Dendritic cell treated with granulocyte-macrophage colony-stimulating factor and Interleukin-4, amounts not matched to agents 40 ng/mL and 50 ng/mL, for 4 days (primary cell): ENCODE results near the gene AHNAK.
A peak's percentile ranks its signal among the peaks of the same experiment; 100 is the strongest.

Source experiments
- H3K27ac Mint-ChIP-seq: one replicate; pipeline ENCODE4 v1.8.0; 2022; ENCODE audit warnings: mild to moderate bottlenecking, mixed read lengths
- H3K27me3 Mint-ChIP-seq: one replicate; pipeline ENCODE4 v1.8.0; 2022; ENCODE audit warnings: mild to moderate bottlenecking, mixed read lengths
- H3K36me3 Mint-ChIP-seq: one replicate; pipeline ENCODE4 v1.8.0; 2022; ENCODE audit warnings: low read depth, mixed read lengths
- H3K4me1 Mint-ChIP-seq: one replicate; pipeline ENCODE4 v1.8.0; 2022; ENCODE audit warnings: low read depth, mixed read lengths
- H3K4me3 Mint-ChIP-seq: one replicate; pipeline ENCODE4 v1.8.0; 2022; ENCODE audit warnings: mild to moderate bottlenecking, moderate library complexity, mixed read lengths
- H3K9me3 Mint-ChIP-seq: one replicate; pipeline ENCODE4 v1.8.0; 2022; ENCODE audit warnings: mixed read lengths
- intact Hi-C: fragments of 100-400 bp; cut with micrococcal nuclease; formaldehyde crosslinking; loops from one replicate; pipeline ENCODE4 v1.15.0; 2022

Gene AHNAK

DNA sequence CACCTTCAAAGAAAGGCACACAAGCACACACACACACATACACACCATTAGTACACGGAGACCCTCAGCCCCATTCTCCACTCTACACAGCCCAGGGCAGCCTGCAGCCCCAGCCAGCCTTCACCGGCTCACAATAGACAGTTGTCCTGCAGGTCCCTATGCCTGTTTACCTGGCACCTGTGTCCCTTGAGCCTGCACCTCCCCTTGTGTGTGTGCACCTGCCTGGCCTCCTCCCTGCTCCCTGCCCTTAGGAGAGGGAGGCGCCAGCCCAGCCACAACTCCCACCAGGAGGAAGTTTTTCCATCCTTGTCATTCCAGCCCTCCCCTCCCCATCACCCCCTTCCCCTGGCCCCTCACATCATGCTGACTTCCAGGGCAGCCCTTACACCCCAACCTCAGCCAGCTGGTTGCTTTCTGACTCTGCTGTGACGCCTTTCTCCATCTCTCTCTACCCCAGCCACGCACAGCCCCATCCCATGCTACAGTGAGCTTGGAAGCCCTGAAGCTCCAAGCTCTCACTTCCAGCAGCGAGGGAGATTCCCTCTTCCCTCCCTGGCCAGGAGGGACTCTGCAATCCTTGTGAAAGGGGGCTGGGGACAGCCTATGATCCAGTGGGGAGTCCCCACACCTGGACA lies 4.4 kb downstream of the AHNAK start:
- Mint-ChIP-seq H3K4me1 (peaks cover 68% of the 10 kb centered on the region), H3K9me3 (no peaks in the 10 kb centered on the region), H3K36me3 (peaks cover 87% of the 10 kb centered on the region), H3K27me3 (no peaks in the 10 kb centered on the region), H3K27ac (peak overlapping the region; percentile 95), H3K4me3 (peak overlapping the region; percentile 97)
- intact Hi-C loops: loop anchor here (5.0 kb wide), 3 partner anchors 45 to 145 kb away; no protein-coding TSS in a partner anchor

DNA sequence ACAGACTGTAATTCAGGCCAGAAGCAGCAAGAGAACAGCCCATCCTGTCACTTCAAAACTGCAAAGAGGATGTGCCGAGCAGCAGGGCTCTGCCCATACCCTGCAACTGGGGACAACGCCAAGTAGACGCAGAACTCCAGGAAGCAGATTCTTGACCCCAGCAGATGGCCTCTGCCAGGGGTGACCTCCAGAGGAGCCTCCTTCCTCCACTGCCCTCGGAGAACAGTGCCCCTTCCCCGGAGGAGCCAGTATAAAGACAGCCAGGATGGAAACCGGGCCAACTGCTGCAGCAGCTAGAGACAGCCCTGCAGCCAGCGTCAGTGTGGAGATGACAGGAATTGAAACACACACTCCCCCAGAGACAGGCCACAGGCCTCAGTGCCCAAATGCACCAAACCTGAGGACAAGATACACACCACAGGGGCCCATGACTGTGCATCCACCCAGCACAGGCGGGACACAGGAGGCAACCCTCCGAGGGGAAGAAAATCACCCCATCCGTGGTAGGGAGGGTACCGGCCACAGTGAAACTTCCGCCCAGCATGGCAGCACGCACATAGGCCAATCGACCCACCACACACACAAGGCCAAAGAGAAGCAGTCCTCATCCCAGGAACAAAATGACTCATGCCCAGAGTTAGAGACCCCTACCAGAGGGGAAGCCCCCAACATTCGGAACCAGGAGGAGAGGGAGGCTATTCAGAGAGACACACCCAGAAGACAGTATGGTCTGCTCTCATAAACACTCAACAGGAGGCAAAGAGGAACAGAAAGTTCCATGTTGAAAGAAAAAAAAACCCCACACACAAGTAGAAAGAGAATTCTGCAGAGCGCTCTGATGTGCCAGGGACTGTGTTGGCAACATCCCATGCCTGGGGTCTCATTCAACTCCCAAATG lies 5.6 kb downstream of the AHNAK start:
- Mint-ChIP-seq H3K27ac (peak overlapping the region; percentile 95), H3K4me3 (peak overlapping the region; percentile 97), H3K36me3 (peaks cover 94% of the 10 kb centered on the region), H3K4me1 (peaks cover 75% of the 10 kb centered on the region), H3K27me3 (no peaks in the 10 kb centered on the region), H3K9me3 (no peaks in the 10 kb centered on the region)
- intact Hi-C loops: loop anchor here (2.0 to 5.0 kb wide), 4 partner anchors 16 to 144 kb away; no protein-coding TSS in a partner anchor

DNA sequence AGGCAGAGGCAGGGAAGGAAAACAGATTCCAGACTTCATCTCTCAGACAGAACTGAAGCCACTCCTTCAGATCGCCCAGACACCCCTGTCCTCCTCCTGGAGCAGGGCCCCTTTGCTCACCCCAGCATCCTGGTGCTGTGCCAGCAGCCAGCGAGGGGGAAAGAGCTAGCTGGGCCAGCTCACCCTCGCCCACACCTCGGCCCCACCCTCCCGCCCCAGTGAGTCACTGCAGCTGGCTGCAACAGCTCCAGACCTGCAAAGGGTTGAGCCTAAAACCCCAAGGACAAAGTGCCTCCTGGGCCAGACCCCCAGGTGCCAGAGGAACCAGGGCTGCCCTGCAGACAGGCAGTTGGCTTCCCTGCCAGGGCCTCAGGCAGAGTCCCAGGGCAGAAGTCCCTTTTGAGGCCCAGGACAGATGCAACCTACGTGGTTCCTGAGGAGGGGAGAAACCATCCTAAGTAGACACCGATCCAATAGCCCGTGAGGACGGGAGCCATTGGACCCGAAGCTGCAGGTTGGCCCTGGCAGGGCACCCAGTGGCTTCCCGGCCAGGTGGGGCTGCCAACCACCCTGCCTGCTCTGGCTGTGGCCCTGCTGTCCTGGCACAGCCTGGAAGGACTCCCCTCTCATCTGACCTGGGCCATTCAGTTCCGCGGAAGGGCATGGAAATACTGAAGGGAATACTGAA lies 7.2 kb downstream of the AHNAK start:
- H3K36me3 Mint-ChIP-seq: peaks cover 94% of the 10 kb centered on the region
- intact Hi-C loops: no loop called here
- H3K27me3 Mint-ChIP-seq: no peaks in the 10 kb centered on the region
- peaks cover 89% of the 10 kb centered on the region for H3K4me1 Mint-ChIP-seq
- H3K27ac Mint-ChIP-seq: peak overlapping the region; percentile 95
- peak overlapping the region; percentile 37 for H3K4me3 Mint-ChIP-seq
- no peaks in the 10 kb centered on the region for H3K9me3 Mint-ChIP-seq

DNA sequence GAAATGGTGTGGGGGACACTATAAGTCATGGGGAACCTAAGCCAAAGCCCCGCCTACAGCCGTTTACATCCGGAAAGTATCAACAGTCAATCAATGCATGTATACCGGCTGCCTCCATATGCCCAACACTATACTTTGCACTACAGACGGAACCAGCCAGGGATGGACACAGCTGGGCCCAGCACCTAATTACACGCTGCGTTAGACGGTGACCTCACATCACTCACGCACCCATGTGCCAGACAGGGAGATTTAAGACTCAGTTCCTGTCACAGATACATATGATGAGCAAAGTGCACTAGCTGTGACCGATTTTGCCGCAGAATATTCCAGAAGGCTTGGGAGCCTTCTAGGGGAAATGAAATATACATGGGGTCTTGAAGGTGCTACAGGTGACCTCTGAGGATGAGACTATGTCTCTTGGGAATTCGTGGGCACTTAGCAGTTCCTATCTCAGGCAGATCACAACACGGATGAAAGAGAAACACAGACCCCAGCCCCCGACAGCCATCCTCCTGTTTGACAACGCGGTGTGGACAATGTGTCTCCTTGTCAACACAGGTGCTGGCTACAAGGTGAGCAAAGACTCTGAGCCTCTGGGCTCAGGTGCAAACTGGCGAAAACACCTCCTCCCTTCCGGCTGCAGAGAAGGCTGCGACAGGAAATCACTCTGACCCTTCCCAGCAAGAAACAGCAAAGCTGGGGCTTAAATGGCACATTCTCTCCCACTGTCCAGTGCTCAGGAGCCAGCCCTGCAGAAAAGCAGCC lies 8.0 kb downstream of the AHNAK start:
- H3K27ac Mint-ChIP-seq: peak overlapping the region; percentile 95
- no peaks in the 10 kb centered on the region for H3K9me3 Mint-ChIP-seq
- no peaks in the 10 kb centered on the region for H3K27me3 Mint-ChIP-seq
- H3K4me3 Mint-ChIP-seq: peak overlapping the region; percentile 37
- intact Hi-C loops: no loop called here
- peaks cover 87% of the 10 kb centered on the region for H3K4me1 Mint-ChIP-seq
- peaks cover 94% of the 10 kb centered on the region for H3K36me3 Mint-ChIP-seq

DNA sequence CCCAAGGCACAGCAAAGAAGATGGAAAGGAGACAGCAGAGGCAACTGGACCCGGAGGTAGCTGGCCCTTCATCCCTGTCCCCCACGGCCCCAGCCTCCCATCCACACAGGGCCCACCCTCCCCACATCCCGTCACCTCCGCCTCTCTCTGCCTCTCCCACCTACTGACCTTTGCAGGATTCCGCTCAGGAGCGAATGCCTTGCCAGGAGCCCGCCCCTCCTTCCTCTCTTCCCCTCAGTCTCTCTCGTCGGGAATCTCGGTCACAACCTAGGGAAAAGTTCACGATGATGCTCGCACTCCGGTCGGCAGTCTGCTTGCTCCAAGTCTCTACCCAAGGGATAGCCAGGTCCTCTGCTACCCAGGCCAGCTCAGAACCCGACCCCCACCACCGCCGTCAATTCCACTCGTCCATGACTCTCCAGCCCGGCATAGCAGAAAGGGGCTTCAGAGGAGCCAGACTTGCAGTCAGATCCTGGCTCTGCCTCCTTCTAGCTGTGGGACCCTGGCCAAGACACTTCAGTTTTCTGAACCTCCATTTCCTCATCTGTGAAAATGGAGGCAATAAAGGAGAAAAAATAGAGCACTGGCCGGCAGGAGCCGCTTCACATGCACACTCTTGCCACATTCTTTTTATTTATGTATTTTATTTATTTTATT lies 10.2 kb downstream of the AHNAK start:
- Mint-ChIP-seq H3K27me3 (no peaks in the 10 kb centered on the region), H3K36me3 (peaks cover 94% of the 10 kb centered on the region)

DNA sequence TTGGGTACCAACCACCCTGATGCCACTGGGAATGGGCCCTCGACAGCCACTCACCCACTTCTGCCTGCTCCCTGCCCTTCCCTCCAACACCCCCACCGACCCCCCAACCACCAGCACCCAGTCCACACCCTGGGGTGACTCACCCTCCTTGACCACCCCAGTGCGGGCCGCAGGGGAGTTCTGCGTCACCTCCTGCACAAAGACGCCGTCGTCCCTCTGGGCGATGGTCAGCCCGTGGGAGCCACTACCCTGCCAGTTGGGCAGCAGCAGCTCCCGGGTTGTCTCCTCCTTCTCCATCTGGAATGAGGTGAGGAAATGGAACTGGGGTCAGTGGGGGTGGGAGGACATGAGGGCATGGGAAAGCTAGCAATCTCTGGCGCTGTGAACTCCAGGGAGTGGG lies 10.8 kb downstream of the AHNAK start:
- intact Hi-C loops: no loop called here
- Mint-ChIP-seq H3K4me3 (no peak overlapping the region), H3K27me3 (no peaks in the 10 kb centered on the region), H3K27ac (no peak overlapping the region), H3K4me1 (peaks cover 69% of the 10 kb centered on the region), H3K9me3 (no peaks in the 10 kb centered on the region), H3K36me3 (peaks cover 94% of the 10 kb centered on the region)

More for the DNA sequence above, 10.2 kb downstream of the AHNAK start:
- no peak overlapping the region for H3K27ac Mint-ChIP-seq
- peaks cover 75% of the 10 kb centered on the region for H3K4me1 Mint-ChIP-seq
- no peak overlapping the region for H3K4me3 Mint-ChIP-seq
- intact Hi-C loops: no loop called here
- H3K9me3 Mint-ChIP-seq: no peaks in the 10 kb centered on the region

DNA sequence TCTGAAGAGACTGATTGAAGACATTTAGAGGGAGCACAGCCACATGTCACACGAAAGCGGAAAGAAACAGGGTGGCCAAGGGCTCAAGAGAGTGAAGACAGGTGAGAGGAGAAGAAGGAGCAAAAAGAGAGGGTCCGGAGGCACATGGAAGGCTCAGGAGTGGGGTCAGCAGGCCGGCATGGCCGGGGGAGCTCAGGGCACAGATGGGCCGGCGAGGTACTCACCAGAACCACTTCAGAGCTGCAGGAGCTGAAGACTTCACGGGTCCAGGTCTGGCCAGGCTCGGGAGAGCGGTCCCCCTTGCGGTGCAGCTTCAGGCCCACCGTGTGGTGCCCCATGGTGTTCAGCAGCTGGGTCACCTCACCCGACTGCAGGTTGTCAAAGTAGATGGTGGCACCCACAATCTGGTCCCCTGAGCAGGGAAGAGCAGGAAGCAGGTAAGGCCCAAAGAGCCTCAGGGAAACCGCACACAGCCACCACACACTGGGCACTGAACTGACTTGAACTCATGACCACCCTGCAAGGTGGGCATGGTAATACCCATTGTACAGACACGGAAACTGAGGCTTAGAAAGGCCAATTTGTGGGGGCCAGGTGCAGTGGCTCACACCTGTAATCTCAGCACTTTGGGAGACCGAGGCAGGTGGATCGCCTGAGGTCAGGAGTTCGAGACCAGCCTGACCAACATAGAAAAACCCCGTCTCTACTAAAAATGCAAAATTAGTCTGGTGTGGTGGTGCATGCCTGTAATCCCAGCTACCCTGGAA lies 11.6 kb downstream of the AHNAK start:
- Mint-ChIP-seq H3K27ac (peak overlapping the region; percentile 5), H3K9me3 (no peaks in the 10 kb centered on the region), H3K27me3 (no peaks in the 10 kb centered on the region), H3K4me3 (no peak overlapping the region), H3K4me1 (peaks cover 71% of the 10 kb centered on the region), H3K36me3 (peaks cover 99% of the 10 kb centered on the region)
- intact Hi-C loops: no loop called here

DNA sequence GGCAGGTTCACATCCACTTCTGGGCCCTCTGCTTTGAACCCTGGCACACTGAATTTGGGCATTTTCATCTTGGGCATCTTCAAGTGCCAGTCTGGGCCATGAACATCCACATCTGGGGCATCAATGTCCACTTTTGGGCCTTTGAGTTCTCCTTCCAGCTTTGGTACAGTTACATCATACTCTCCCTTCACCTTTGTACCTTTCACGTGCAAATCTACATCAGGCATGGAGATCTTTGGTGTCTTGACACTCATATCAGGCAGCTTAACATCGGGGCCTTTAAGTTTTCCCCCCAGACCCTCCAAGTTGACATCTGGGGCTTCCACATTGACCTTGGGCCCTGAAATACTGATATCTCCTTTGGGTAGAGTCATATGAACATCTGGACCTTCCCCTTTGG lies 14.5 kb downstream of the AHNAK start:
- intact Hi-C loops: no loop called here
- Mint-ChIP-seq H3K27ac (no peak overlapping the region), H3K9me3 (no peaks in the 10 kb centered on the region), H3K36me3 (peaks cover 100% of the 10 kb centered on the region), H3K27me3 (no peaks in the 10 kb centered on the region), H3K4me1 (peaks cover 51% of the 10 kb centered on the region), H3K4me3 (no peak overlapping the region)

DNA sequence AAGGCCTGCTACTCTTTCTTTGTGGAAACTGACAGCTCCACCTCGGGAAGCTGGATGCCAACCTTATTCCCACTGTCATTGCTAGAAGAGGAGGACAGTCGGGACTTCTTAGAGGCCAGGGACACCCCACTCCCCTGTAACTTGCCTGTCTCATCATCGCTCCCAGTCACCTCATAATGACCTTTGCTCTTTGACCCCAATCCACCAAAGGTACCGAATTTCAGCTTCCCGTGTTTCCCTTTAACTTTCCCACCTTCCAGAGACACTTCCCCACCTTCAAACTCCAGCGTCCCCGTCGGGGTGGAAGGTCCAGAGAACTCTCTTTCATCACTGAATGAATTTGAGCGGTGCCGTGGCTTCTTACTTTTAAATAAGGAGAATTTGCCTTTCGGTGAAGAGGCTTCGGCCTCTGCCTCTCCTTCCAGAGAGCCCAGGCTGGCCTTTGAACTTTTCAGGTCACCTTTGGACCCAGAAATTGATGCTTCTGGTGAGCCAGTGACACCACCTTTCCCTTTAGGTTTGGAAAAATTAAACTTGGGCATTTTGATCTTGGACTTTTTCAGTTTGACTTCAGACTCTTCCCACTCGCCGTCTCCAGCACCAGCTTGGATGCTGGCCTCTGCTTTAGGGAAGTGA lies 29.8 kb downstream of the AHNAK start:
- intact Hi-C loops: no loop called here

DNA sequence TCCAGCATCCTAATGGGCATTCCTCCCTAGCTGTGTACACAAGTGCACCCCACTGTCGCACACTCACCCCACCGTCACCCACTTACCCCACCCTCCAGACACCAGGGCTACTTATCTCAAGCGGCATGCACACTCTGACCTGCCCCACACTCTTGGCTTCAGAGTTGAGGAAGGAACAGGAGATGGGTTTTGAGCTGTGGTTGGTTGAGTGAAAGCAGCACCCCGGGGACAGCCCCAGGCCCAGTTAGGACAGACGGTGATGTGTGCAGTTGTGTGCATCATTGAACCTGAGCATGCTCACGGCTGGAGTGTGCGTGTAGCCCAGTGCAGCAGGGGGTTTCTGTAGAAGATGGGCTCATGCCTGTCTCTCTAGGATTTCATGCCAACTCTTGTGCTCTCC lies 32.5 kb downstream of the AHNAK start:
- H3K36me3 Mint-ChIP-seq: peaks cover 75% of the 10 kb centered on the region
- H3K9me3 Mint-ChIP-seq: no peaks in the 10 kb centered on the region
- intact Hi-C loops: no loop called here
- peaks cover 66% of the 10 kb centered on the region for H3K4me1 Mint-ChIP-seq
- H3K4me3 Mint-ChIP-seq: no peak overlapping the region
- no peaks in the 10 kb centered on the region for H3K27me3 Mint-ChIP-seq
- H3K27ac Mint-ChIP-seq: peak overlapping the region; percentile 30

More for the DNA sequence above, 29.8 kb downstream of the AHNAK start:
- H3K4me1 Mint-ChIP-seq: peaks cover 68% of the 10 kb centered on the region
- H3K4me3 Mint-ChIP-seq: no peak overlapping the region
- H3K27me3 Mint-ChIP-seq: no peaks in the 10 kb centered on the region
- H3K9me3 Mint-ChIP-seq: no peaks in the 10 kb centered on the region
- H3K27ac Mint-ChIP-seq: peak overlapping the region; percentile 15
- H3K36me3 Mint-ChIP-seq: peaks cover 100% of the 10 kb centered on the region

DNA sequence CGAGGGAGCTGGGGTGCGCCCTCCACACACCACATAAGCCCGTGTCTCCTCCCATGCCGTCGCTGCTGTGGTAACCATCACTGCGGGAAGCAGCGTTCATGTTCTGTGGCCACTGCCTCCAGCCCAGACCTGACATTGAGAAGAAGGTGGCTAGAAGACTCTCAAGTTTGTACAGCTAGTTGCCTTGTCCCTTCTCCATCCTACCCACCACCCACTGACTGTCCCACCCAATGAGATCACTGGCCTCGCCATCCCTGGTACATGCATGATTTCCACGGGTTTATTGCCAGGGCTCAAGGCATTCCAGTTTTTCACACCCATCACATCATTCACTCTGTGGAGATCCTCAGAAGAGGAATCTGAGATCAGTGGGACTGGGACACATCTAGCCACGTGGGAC lies 33.0 kb downstream of the AHNAK start:
- Mint-ChIP-seq H3K27ac (peak overlapping the region; percentile 30), H3K4me1 (peaks cover 72% of the 10 kb centered on the region), H3K9me3 (no peaks in the 10 kb centered on the region), H3K27me3 (no peaks in the 10 kb centered on the region), H3K4me3 (no peak overlapping the region), H3K36me3 (peaks cover 69% of the 10 kb centered on the region)
- intact Hi-C loops: no loop called here

DNA sequence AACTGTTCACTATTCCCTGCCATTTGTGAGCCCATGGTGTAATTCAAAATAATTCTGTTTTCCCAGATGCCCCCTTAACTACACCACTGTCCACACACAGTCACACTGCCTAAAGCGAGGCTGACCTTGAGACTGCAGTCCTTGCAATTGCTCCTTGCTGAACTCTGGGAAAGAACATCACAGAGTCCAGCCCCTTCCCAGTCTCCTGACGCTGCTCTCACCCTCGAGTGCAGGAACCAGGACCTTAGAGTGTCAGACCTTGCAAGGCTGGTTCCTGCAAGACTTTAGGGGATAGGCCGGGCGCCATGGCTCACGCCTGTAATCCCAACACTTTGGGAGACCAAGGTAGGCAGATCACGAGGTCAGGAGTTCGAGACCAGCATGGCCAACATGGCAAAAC lies 33.6 kb downstream of the AHNAK start:
- intact Hi-C loops: no loop called here
- peaks cover 63% of the 10 kb centered on the region for H3K36me3 Mint-ChIP-seq
- no peaks in the 10 kb centered on the region for H3K27me3 Mint-ChIP-seq
- H3K27ac Mint-ChIP-seq: peak overlapping the region; percentile 30
- no peak overlapping the region for H3K4me3 Mint-ChIP-seq
- H3K4me1 Mint-ChIP-seq: peaks cover 73% of the 10 kb centered on the region
- no peaks in the 10 kb centered on the region for H3K9me3 Mint-ChIP-seq
